ENCODE data around the gene HS1BP3. TPM values are rescaled to one million over a fixed set of nuclear protein-coding genes. Genes with fewer than 3 reads are reported as not detected.

The HS1BP3 gene
- polyA plus RNA-seq, 1 donor = 30.7 TPM

- DNase-seq = no peak
- H3K36me3 ChIP-seq (ENCODE audit: control insufficient read depth, insufficient read depth, low read length) = peaks cover 41% of the 10 kb centered on the region
- H3K4me1 ChIP-seq (ENCODE audit: control insufficient read depth, insufficient read depth, low read length) = peaks cover 24% of the 10 kb centered on the region
- no CpG with 5 or more reads among the region's 5 CpGs for WGBS (ENCODE audit: insufficient coverage, low lambda C conversion rate)
- H3K27ac ChIP-seq (ENCODE audit: low read length) = no peak overlapping the region
- no peaks in the 10 kb centered on the region for H3K27me3 ChIP-seq (ENCODE audit: control insufficient read depth, insufficient read depth, low read length)
- H3K9me3 ChIP-seq (ENCODE audit: control insufficient read depth, low read depth, low read length) = no peaks in the 10 kb centered on the region
- no peak overlapping the region for H3K4me3 ChIP-seq (ENCODE audit: low read length)
Measured at GRCh38 chr2:20635113-20635510, 15.8 kb downstream of the HS1BP3 start.

DNA sequence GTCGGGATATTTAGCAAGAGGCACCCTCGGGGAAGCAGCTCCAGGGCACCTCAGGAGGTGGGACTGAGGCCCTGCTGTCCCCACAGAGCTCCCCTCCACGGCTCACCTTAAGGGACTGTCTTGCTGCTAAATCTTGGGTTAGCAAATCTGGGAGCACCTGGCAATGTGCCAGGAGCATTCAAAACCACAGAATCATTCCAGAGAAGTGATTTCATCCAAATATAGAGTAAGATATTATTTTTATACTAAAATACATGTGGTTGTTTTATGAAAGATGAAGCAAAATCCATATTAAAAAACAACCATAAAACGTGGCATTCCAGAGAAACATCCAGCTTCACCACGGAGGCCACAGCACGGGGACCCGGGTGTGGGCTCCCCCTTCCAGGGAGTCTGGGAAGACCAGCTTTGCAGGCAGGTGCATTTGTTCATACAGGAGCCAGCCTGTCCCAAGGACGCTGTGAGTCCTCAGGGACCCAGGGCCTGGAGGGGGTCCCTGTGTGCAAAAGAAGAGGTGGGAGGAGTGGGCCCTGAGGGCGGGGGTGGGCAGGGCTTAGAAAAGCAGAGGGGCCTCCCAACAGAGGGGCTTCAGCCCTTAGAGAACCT lies 16.3 kb downstream of the HS1BP3 start:
- no peak for DNase-seq
- Histone ChIP-seq H3K4me1 (ENCODE audit: control insufficient read depth, insufficient read depth, low read length) (peaks cover 24% of the 10 kb centered on the region), H3K27me3 (ENCODE audit: control insufficient read depth, insufficient read depth, low read length) (no peaks in the 10 kb centered on the region), H3K4me3 (ENCODE audit: low read length) (no peak overlapping the region), H3K27ac (ENCODE audit: low read length) (no peak overlapping the region), H3K9me3 (ENCODE audit: control insufficient read depth, low read depth, low read length) (no peaks in the 10 kb centered on the region), H3K36me3 (ENCODE audit: control insufficient read depth, insufficient read depth, low read length) (peaks cover 40% of the 10 kb centered on the region)
- no CpG with 5 or more reads among the region's 9 CpGs for WGBS (ENCODE audit: insufficient coverage, low lambda C conversion rate)

DNA sequence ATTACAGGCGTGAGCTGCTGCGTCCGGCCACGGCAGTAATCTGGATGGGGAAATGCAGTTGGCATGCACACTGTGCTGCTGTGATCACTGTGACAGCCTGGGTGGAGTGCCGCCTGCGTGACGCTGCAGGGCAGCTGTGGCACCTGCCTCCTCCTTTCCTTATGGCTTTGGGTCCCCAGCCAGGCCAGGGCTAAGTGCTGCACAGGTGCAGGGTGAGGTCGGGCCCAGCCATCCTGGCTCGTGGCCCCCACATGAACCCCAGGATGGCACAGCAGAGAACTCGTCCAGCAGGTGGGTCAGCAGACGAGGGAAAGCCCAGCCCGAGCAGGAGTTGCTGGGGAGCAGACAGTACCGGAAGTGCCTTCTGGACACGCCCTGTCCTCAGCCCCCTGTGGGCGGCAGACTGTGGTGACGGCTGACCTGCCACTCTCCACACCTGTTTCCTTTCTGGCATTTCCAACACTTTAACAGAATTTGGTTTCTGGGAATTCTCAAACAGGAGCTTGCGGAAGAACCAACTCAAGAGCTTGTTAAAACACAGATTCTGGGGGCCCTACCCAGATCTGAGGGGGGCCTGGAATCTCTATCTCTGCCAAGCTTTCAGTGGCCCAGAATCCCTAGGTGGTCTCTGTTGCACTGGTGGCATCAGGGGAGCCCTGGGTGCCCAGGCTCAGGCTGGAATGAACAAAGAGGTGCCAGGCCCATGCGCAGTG lies 16.9 kb downstream of the HS1BP3 start:
- WGBS (ENCODE audit: insufficient coverage, low lambda C conversion rate) = no CpG with 5 or more reads among the region's 18 CpGs
- peak; percentile 42 to 66 for DNase-seq
- peaks cover 39% of the 10 kb centered on the region for H3K36me3 ChIP-seq (ENCODE audit: control insufficient read depth, insufficient read depth, low read length)

DNA sequence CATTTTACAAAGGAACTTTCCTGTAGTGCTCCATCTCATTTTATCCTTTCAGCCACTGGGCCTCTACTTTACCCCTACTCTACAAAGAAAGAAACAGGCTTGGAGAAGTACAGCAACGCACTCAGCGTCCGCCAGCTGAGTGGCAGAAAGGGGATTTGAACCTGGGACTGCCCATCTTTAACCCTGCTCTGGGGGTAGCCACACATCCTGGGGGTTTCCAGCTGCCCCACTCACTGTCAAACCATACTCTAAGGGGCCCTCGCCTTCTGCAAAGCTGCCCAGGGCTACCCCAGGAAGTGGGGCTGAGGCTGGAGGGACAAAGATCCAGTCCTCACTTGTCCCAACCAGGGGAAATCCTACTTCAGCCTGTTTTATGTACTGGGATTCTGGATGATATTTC lies 17.9 kb downstream of the HS1BP3 start:
- Histone ChIP-seq H3K4me1 (ENCODE audit: control insufficient read depth, insufficient read depth, low read length) (peaks cover 24% of the 10 kb centered on the region), H3K9me3 (ENCODE audit: control insufficient read depth, low read depth, low read length) (no peaks in the 10 kb centered on the region), H3K27ac (ENCODE audit: low read length) (no peak overlapping the region), H3K36me3 (ENCODE audit: control insufficient read depth, insufficient read depth, low read length) (peaks cover 29% of the 10 kb centered on the region), H3K4me3 (ENCODE audit: low read length) (no peak overlapping the region), H3K27me3 (ENCODE audit: control insufficient read depth, insufficient read depth, low read length) (no peaks in the 10 kb centered on the region)
- no peak for DNase-seq
- no CpG with 5 or more reads among the region's 4 CpGs for WGBS (ENCODE audit: insufficient coverage, low lambda C conversion rate)

More for the DNA sequence above, 16.9 kb downstream of the HS1BP3 start:
- Histone ChIP-seq H3K27ac (ENCODE audit: low read length) (no peak overlapping the region), H3K9me3 (ENCODE audit: control insufficient read depth, low read depth, low read length) (no peaks in the 10 kb centered on the region), H3K4me1 (ENCODE audit: control insufficient read depth, insufficient read depth, low read length) (peaks cover 24% of the 10 kb centered on the region), H3K27me3 (ENCODE audit: control insufficient read depth, insufficient read depth, low read length) (no peaks in the 10 kb centered on the region), H3K4me3 (ENCODE audit: low read length) (no peak overlapping the region)

- Histone ChIP-seq H3K4me3 (ENCODE audit: low read length) (no peak overlapping the region), H3K36me3 (ENCODE audit: control insufficient read depth, insufficient read depth, low read length) (peaks cover 25% of the 10 kb centered on the region), H3K9me3 (ENCODE audit: control insufficient read depth, low read depth, low read length) (no peaks in the 10 kb centered on the region), H3K4me1 (ENCODE audit: control insufficient read depth, insufficient read depth, low read length) (peaks cover 24% of the 10 kb centered on the region), H3K27me3 (ENCODE audit: control insufficient read depth, insufficient read depth, low read length) (no peaks in the 10 kb centered on the region), H3K27ac (ENCODE audit: low read length) (no peak overlapping the region)
- no CpG with 5 or more reads among the region's 7 CpGs for WGBS (ENCODE audit: insufficient coverage, low lambda C conversion rate)
- no peak for DNase-seq
Measured at GRCh38 chr2:20632446-20632990, 18.4 kb downstream of the HS1BP3 start.

- no peak overlapping the region for H3K27ac ChIP-seq (ENCODE audit: low read length)
- DNase-seq = no peak
- no peaks in the 10 kb centered on the region for H3K27me3 ChIP-seq (ENCODE audit: control insufficient read depth, insufficient read depth, low read length)
- H3K36me3 ChIP-seq (ENCODE audit: control insufficient read depth, insufficient read depth, low read length) = peaks cover 22% of the 10 kb centered on the region
- no peaks in the 10 kb centered on the region for H3K9me3 ChIP-seq (ENCODE audit: control insufficient read depth, low read depth, low read length)
- WGBS (ENCODE audit: insufficient coverage, low lambda C conversion rate) = no CpG with 5 or more reads among the region's 6 CpGs
- H3K4me3 ChIP-seq (ENCODE audit: low read length) = no peak overlapping the region
- peaks cover 24% of the 10 kb centered on the region for H3K4me1 ChIP-seq (ENCODE audit: control insufficient read depth, insufficient read depth, low read length)
Measured at GRCh38 chr2:20631617-20632307, 19.1 kb downstream of the HS1BP3 start.

DNA sequence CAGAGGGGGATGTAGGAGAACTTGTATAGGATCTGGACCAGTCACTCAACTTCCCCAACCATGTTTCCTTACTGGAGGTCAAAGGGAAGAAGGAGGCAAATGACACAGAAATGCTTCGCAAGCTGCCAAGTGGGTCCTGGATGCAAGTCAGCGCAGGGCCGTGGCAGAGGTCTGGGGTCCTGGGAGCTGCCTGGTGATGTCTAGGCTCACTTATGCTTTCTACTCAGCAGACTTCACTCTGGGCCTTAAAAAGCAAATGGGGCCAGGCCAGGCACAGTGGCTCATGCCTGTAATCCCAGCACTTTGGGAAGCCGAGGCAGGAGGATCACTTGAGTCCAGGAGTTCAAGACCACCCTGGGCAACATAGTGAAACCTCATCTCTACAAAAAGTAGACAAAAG lies 19.9 kb downstream of the HS1BP3 start:
- peaks cover 21% of the 10 kb centered on the region for H3K4me1 ChIP-seq (ENCODE audit: control insufficient read depth, insufficient read depth, low read length)

DNA sequence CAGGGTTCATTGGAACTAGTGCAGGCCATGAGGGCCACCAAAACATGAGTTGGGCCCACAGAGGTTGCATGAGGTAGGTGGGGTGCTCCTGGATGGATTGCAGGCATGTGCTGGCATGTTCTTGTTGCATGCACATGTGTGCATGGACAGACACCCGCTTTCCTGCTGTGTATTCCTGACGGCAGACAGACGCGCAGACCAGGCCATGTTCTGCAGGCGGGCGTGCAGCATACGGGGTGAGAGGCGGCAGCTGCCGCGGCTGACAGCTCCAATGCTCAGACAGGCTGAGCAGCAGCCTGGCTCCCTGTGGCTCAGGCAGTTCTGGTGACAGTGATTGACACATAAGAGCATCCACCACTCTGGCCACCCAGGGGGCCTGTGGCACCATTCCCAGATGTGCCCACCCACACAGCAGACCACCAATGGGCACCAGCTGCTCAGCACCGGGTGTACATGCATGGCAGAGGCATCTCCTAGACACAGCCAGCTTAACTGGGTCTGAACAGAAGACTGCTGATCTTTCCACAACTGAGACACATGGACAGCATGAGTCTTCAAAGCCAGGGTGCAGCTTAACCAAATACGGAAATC lies 21.2 kb downstream of the HS1BP3 start:
- H3K27ac ChIP-seq (ENCODE audit: low read length) = no peak overlapping the region

More for the DNA sequence above, 19.9 kb downstream of the HS1BP3 start:
- Histone ChIP-seq H3K4me3 (ENCODE audit: low read length) (no peak overlapping the region), H3K27me3 (ENCODE audit: control insufficient read depth, insufficient read depth, low read length) (no peaks in the 10 kb centered on the region), H3K27ac (ENCODE audit: low read length) (no peak overlapping the region), H3K9me3 (ENCODE audit: control insufficient read depth, low read depth, low read length) (no peaks in the 10 kb centered on the region), H3K36me3 (ENCODE audit: control insufficient read depth, insufficient read depth, low read length) (peaks cover 24% of the 10 kb centered on the region)
- DNase-seq = no peak
- no CpG with 5 or more reads among the region's 4 CpGs for WGBS (ENCODE audit: insufficient coverage, low lambda C conversion rate)

GRCh38 chr2:20629181-20629580 lies 21.7 kb downstream of the HS1BP3 start:
- H3K9me3 ChIP-seq (ENCODE audit: control insufficient read depth, low read depth, low read length) = no peaks in the 10 kb centered on the region
- WGBS (ENCODE audit: insufficient coverage, low lambda C conversion rate) = 60% methylated on average over 1 of the region's 6 CpGs
- no peak for DNase-seq
- no peak overlapping the region for H3K27ac ChIP-seq (ENCODE audit: low read length)
- no peaks in the 10 kb centered on the region for H3K27me3 ChIP-seq (ENCODE audit: control insufficient read depth, insufficient read depth, low read length)
- H3K4me3 ChIP-seq (ENCODE audit: low read length) = no peak overlapping the region
- H3K36me3 ChIP-seq (ENCODE audit: control insufficient read depth, insufficient read depth, low read length) = peaks cover 37% of the 10 kb centered on the region
- peaks cover 6% of the 10 kb centered on the region for H3K4me1 ChIP-seq (ENCODE audit: control insufficient read depth, insufficient read depth, low read length)

More for the DNA sequence above, 21.2 kb downstream of the HS1BP3 start:
- H3K36me3 ChIP-seq (ENCODE audit: control insufficient read depth, insufficient read depth, low read length) = peaks cover 32% of the 10 kb centered on the region
- no peak overlapping the region for H3K4me3 ChIP-seq (ENCODE audit: low read length)
- H3K9me3 ChIP-seq (ENCODE audit: control insufficient read depth, low read depth, low read length) = no peaks in the 10 kb centered on the region
- no CpG with 5 or more reads among the region's 12 CpGs for WGBS (ENCODE audit: insufficient coverage, low lambda C conversion rate)
- no peak for DNase-seq
- H3K4me1 ChIP-seq (ENCODE audit: control insufficient read depth, insufficient read depth, low read length) = peaks cover 11% of the 10 kb centered on the region
- no peaks in the 10 kb centered on the region for H3K27me3 ChIP-seq (ENCODE audit: control insufficient read depth, insufficient read depth, low read length)

DNA sequence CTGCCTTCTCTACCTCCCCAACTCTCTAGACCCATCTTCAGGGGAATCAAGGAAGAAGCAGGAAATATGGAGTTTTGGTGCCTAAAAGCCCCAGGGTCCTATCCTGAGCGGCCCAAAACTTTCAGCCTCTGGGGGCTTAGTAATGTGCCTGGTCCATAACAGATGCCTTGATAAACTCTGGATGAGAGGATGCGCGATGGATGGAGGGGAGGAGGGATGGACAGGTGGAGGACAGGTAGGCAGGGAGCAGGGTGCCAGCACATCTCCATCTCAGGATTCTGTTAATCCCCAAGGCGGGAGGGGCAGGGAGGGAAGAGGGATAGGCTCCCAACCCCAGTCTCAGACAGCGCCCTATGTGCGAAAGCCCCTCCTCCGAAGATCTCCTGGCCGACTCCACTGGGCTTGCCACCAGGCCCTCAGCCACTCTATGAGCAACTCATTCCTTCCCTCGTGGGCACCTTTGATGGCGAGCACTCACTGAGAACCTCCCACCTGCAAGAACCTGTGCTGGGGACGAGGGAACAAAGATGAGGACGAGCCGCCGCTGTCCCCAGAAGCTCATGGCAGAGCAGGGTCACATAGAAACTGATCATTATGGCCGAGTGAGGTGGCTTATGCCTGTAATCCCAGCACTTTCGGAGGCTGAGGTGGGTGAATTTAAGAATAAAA lies 23.1 kb downstream of the HS1BP3 start:
- 100% methylated on average over 1 of the region's 16 CpGs for WGBS (ENCODE audit: insufficient coverage, low lambda C conversion rate)
- no peaks in the 10 kb centered on the region for H3K9me3 ChIP-seq (ENCODE audit: control insufficient read depth, low read depth, low read length)
- H3K36me3 ChIP-seq (ENCODE audit: control insufficient read depth, insufficient read depth, low read length) = peaks cover 50% of the 10 kb centered on the region
- H3K27ac ChIP-seq (ENCODE audit: low read length) = no peak overlapping the region
- H3K4me1 ChIP-seq (ENCODE audit: control insufficient read depth, insufficient read depth, low read length) = peaks cover 5% of the 10 kb centered on the region
- H3K4me3 ChIP-seq (ENCODE audit: low read length) = no peak overlapping the region
- H3K27me3 ChIP-seq (ENCODE audit: control insufficient read depth, insufficient read depth, low read length) = no peaks in the 10 kb centered on the region
- DNase-seq = no peak

Measured in large intestine (tissue), 3 donors.